Neutrophil (primary cell): ENCODE measurements around the gene PPP2R2C.

Experiments used
- H3K27ac ChIP-seq: fragments of 200-600 bp; sonication (generic); 2 replicates; pipeline ENCODE4 v1.5.1; 2016; ENCODE audit warnings: mild to moderate bottlenecking, moderate library complexity
- H3K27me3 ChIP-seq: fragments of 200-600 bp; sonication (generic); 2 replicates; pipeline ENCODE4 v1.6.0; 2016; ENCODE audit warnings: mild to moderate bottlenecking
- H3K36me3 ChIP-seq: fragments of 200-600 bp; sonication (generic); 2 replicates; pipeline ENCODE4 v1.5.1; 2017
- H3K4me1 ChIP-seq, 2 experiments: fragments of 200-600 bp in 1 of 2; sonication (generic) in 1 of 2; 1 replicate in 1 of 2; 2 replicates in 1 of 2; pipeline versions ENCODE4 v1.5.1 to v1.6.1; 2013 to 2016; ENCODE audit warnings: low read depth in 1 of 2, low read length in 1 of 2, mild to moderate bottlenecking in 1 of 2, moderate library complexity in 1 of 2; ENCODE audit not compliant: control insufficient read depth in 1 of 2, insufficient read depth in 1 of 2
- H3K4me3 ChIP-seq, 2 experiments: fragments of 200-600 bp in 1 of 2; sonication (generic) in 1 of 2; 1 replicate in 1 of 2; 2 replicates in 1 of 2; pipeline ENCODE4 v1.5.1; 2013 to 2016; ENCODE audit warnings: low read depth in 1 of 2, low read length in 1 of 2, mild to moderate bottlenecking in 1 of 2, moderate library complexity in 1 of 2
- H3K9me3 ChIP-seq: fragments of 200-600 bp; sonication (generic); 2 replicates; pipeline ENCODE4 v1.5.1; 2016
- CTCF ChIP-seq: fragments of 200-600 bp; sonication (generic); IDR thresholded peaks from 2 replicates; pipeline ENCODE4 v1.5.1; 2016; ENCODE audit warnings: antibody characterized with exemption

The PPP2R2C gene

GRCh38 chr4:6416518-6417286, 55.7 kb downstream of the PPP2R2C start:
- H3K27me3 ChIP-seq = peaks cover 7% of the 10 kb centered on the region
- no peaks in the 10 kb centered on the region for H3K36me3 ChIP-seq
- no peak for TF ChIP-seq CTCF
- no peaks in the 10 kb centered on the region for H3K4me1 ChIP-seq
- no peak overlapping the region for H3K27ac ChIP-seq
- no peak overlapping the region for H3K4me3 ChIP-seq
- H3K9me3 ChIP-seq = no peaks in the 10 kb centered on the region

GRCh38 chr4:6415031-6415705, 57.2 kb downstream of the PPP2R2C start:
- H3K27ac ChIP-seq = no peak overlapping the region
- no peaks in the 10 kb centered on the region for H3K9me3 ChIP-seq
- H3K4me1 ChIP-seq = no peaks in the 10 kb centered on the region
- H3K4me3 ChIP-seq = no peak overlapping the region
- peaks cover 7% of the 10 kb centered on the region for H3K27me3 ChIP-seq
- H3K36me3 ChIP-seq = no peaks in the 10 kb centered on the region
- TF ChIP-seq CTCF = no peak

- no peak overlapping the region for H3K27ac ChIP-seq
- no peaks in the 10 kb centered on the region for H3K4me1 ChIP-seq
- no peak overlapping the region for H3K4me3 ChIP-seq
- no peaks in the 10 kb centered on the region for H3K36me3 ChIP-seq
- H3K9me3 ChIP-seq = no peaks in the 10 kb centered on the region
- no peak for TF ChIP-seq CTCF
- H3K27me3 ChIP-seq = peaks cover 7% of the 10 kb centered on the region
Observed at GRCh38 chr4:6414578-6414977, 57.8 kb downstream of the PPP2R2C start.

- Histone ChIP-seq H3K36me3 (no peaks in the 10 kb centered on the region), H3K4me1 (no peaks in the 10 kb centered on the region), H3K4me3 (no peak overlapping the region), H3K9me3 (no peaks in the 10 kb centered on the region), H3K27me3 (peaks cover 9% of the 10 kb centered on the region), H3K27ac (no peak overlapping the region)
- no peak for TF ChIP-seq CTCF
Observed at GRCh38 chr4:6410664-6411063, 61.8 kb downstream of the PPP2R2C start.

- H3K27me3 ChIP-seq = peaks cover 15% of the 10 kb centered on the region
Observed at GRCh38 chr4:6410068-6410467, 62.3 kb downstream of the PPP2R2C start.

More at GRCh38 chr4:6410068-6410467, 62.3 kb downstream of the PPP2R2C start:
- Histone ChIP-seq H3K4me3 (no peak overlapping the region), H3K9me3 (no peaks in the 10 kb centered on the region), H3K27ac (no peak overlapping the region), H3K4me1 (no peaks in the 10 kb centered on the region), H3K36me3 (no peaks in the 10 kb centered on the region)
- no peak for TF ChIP-seq CTCF
